GM18517 (cell line): ENCODE data around the gene MSI2.
"Not testable (repeated sequence)": the region's sequence is repeated elsewhere in the genome, so short reads cannot be mapped to it uniquely, and the experiment has no call there.

Experiments used
- ATAC-seq: cut with Tn5 transposase; IDR thresholded peaks from one replicate; pipeline ENCODE4 v1.9.1; 2021; ENCODE audit warnings: mild to moderate bottlenecking, moderate library complexity; ENCODE audit not compliant: unreplicated experiment

Gene MSI2

DNA sequence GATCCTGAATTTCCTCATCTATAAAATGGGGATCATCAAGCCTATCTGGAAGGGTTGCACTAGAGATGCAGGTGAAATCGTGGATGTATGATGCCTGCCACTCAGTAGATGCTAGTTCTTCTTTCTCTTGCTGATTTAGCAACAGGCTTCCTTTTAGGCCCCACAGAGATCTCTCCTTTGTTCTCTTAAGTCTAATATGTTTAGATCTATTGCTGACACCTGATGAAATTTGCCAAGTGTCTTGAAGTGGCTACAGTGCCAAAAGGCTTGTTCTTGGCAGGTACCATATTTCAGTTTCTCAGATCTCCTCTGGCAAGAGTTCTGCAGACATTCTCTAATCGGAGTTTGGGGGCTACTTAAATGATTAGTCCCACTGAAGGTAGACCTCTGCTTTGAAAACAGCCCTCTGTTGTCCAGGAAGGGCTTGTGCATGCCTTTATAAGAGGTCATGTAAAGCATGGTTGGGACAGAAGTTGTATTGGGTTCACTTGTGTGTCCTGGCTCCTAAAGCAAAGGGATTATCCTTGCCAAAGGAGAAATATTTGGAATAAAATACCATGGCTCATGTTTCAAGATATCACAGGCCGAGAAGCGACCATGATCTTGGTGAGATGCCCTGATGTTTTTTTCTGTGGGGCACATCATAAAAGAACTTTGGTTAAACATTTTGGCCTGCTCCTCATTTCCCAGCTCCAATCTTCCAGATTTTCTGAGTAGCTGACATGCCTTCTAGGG lies 234.0 kb downstream of the MSI2 start:
- ATAC-seq: no peak

GRCh38 chr17:57490890-57491289 lies 234.6 kb downstream of the MSI2 start:
- no peak for ATAC-seq

DNA sequence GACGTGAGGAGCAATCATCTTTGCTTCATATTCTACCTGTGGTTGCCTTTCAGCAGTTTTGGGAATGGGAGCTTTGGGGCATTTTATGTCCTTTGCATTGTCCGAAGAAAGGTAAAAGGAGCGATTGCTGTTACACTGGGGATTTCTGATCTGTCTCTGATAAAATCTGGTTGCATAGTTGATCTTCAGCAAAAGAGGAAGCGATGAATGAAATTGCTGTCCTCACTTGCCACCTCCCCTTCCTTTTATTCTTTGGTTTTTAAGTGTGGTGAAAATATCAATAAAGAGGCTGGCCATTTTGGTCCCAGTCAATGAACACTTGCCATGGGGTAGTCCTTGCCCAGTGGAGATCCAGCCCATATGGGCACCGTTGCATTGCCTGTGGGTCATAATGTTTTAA lies 236.8 kb downstream of the MSI2 start:
- no peak for ATAC-seq

DNA sequence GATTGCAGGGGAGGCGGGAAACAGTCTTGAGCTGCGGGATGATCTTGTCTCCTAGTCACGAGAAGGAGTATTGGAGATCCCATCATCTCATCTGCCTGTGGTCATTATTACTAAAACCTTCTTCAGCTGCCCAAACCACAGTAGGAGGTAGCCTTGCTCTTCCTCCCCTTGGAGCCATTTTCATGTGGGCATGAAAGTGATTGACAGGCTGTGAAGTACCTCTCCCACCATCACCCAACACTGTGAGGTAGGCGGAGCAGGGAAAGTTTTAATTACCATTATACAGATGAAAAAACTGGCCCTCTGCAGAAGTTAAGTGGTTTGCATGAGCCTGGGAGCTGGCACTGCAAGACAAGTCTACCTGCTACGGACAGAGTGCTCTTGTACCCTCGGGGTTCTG lies 237.3 kb downstream of the MSI2 start:
- ATAC-seq: no peak

DNA sequence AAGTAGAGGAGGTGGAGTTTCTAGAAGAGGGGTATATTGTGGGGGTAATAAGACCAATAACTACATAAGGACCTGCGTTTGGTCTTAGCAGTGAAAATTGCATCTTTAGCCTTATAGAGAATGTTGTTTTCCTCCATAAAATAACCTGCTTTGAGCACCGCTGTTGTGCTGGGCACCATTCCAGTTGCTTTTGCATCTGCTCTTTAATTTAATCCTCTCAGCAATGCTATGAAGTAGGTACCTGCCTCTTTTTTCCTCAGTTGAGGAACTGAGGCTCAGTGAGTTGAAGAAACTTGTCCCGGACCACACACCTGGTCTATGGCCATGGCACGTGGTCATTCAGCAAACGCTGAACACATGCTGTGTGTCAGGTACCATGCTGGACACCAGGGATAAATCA lies 238.1 kb downstream of the MSI2 start:
- ATAC-seq: no peak

DNA sequence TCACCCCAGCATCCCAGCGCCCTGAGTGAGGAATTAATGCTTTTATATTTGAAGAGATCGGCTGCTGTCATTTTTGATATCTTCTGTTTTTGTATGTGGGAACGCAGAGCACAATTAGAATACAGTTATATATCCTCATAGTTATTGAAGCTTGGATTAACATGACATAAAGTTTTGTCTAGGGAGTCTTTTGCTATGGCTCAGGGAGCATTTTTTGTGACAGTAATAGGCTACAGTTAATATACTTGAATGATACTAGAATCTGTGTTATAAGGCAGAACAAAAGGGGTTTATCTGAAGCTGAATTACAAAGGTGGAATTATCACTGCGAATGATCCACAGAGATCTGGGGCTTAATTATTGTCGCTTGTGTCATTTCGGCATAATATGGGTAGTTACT lies 239.4 kb downstream of the MSI2 start:
- ATAC-seq: no peak

GRCh38 chr17:57496382-57496781 lies 240.1 kb downstream of the MSI2 start:
- no peak for ATAC-seq

DNA sequence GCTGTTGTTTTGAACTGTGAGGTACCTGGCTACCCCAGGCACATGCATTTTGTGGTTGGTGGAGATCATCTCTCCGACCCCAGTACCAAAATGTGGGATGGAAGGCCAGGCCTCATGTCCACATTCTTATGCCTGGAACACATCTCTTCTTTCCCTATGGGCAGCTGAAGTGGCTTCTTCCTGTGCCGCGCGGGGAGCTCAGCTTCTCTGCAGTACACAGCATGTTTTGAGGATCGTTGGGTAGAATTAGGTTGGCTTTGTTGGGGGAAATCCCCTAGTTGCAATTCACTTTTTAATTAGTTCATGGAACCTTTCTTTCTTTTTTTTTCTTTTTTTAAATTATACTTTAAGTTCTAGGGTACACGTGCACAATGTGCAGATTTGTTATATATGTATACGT lies 242.1 kb downstream of the MSI2 start:
- ATAC-seq: no peak

DNA sequence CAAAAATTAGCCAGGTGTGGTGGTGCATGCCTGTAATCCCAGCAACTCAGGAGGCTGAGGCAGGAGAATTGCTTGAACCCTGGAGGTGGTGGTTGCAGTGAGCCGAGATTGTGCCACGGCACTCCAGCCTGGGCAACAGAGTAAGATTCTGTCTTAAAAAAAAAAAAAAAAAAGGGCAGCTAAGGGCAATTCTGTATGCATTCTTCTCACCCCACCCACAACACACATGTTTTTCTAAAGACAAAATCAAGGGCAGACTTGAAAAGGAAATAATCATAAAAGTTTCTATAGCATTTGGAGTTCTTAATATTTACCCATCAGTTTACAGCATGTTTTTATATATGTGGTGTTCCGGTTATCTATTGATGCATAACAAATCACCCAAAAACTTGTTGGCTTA lies 242.9 kb downstream of the MSI2 start:
- ATAC-seq: not testable (repeated sequence)

DNA sequence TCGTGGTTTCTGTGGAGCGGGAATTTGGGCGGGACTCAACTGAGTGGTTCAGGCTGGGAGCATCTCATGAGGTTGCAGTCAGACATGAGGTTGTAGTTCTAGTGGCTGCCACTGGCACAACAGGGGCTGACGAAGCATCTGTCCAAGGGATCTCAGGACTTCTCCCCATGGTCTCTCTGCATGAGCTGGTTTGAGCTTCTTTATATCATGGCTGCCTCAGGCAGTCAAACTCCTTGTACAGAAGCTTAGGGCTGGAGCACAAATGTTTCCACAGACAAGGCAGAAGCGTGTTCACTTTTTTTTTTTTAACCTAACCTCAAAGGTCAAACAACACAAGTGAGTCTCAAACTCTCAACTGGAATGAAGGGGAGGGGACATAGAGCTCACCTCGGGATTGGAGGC lies 243.3 kb downstream of the MSI2 start:
- no peak for ATAC-seq

DNA sequence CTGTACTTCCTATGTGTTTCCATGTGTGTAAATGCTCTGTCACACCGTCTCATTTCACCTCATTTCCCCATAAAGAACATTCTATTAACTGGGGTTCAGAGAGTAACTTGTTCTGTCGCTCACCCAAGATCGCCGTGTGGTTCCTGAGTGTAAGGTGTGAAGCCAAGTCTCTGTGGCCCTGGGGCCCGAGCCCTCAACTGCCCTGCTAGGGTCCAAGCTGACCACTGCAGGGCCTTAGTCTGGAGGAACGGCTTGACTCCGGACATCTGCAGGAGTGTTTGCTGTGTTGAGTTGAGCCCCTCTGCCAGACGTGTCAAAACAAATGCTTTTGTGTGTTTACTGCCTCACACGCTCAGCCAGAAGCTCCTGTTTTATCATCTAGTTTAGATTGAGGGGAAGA lies 244.7 kb downstream of the MSI2 start:
- ATAC-seq: no peak

DNA sequence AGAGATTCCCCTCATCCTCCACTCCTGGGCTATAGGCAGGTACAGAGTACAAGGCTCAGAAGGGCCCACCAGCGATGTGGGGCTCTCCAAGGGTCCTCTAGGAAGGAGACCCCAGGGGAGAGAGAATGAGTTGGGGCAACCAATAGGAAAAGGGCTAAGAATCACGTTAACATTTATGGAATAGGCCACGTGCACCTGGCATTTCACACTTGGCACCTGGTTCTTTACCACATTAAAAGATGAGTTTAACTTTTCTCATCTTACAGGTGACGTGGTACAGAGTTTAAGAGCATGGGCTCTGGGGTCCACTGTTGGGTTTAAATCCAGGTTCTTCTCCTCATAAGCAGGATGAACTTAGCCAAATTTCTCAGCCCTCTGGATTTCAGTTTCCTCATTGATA lies 245.7 kb downstream of the MSI2 start:
- no peak for ATAC-seq

GRCh38 chr17:57502811-57503241 lies 246.5 kb downstream of the MSI2 start:
- ATAC-seq: no peak

GRCh38 chr17:57504208-57504607 lies 247.9 kb downstream of the MSI2 start:
- ATAC-seq: no peak

DNA sequence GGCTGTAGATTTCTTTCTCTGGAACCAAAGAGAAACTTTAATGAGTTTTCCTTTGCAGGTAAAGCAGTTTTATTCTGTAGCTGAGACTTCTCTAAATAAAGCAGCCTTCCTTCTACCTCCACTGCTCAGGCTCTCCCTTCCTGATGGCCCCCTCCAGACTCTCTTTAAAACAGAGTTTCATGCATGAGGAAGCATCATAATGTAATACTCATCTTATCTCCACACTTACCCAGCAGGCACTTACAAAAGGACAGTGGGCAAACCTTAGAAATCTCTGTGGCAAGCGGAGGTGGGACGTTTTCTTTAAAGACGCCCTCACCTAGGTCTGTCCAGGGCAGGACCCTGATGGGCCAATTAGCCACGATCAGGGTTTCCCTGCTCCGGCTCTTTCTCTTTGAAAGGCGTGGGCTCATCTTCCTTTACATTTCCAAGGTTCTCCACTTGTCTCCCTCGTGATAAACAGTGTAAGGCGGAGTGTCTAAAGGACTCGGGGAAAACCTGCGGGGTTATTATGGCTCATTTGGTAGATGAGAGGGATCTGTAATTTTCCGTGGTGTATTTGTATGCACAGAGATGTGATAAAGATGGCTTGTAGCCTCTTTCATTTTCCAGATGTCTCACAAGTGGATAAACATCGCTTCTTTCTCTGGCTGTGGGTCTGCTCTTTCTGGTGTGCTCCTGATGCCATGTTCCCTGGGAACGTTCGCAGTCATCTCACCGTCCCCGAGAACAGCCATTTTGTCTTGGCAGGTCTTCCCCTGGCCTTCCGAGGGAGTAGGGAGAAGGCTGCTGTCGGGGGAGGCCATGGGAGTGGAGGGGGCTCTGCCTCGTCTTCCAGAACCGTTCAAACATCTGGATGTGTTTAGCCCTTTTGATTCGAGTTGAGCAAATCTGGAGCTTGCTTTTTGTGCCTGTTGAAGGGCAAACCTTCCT lies 249.8 kb downstream of the MSI2 start:
- no peak for ATAC-seq

DNA sequence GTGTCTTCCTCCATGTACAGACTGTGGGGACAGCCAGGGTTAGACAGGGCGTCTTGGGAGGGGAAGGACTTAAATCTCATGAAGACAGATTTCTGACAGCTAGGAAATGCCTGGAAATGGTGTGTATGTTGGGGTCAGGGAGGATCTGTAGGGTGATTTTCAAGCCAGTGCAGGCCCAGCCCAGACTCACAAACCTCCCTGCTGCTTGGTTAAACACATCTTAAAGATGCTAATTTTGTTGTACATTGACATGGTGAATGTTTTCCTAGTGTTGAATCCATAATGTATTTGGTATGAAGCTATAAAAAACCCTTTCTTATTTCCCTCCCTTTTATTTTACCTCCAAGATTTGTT lies 250.4 kb downstream of the MSI2 start:
- ATAC-seq: no peak

GRCh38 chr17:57507828-57508227 lies 251.5 kb downstream of the MSI2 start:
- ATAC-seq: no peak

DNA sequence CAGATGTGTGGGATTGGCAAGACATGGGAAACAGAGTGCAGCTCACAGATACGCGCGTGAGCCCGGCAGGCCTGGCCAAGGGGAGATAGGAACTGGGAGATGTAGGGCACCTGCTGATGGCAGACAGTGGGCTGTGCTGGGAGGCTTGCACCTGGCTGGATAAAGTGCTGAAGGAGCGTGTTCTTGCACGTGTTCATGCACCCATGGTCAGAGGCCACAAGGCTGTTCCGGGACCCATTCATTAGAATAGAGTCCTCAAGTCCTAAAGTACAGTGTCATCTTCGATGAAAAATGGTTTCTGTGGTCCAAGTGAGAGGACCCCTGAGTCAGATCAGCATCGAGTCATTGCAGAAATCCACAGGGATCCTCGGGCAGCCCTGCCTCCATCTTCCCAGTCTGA lies 252.3 kb downstream of the MSI2 start:
- ATAC-seq: no peak

DNA sequence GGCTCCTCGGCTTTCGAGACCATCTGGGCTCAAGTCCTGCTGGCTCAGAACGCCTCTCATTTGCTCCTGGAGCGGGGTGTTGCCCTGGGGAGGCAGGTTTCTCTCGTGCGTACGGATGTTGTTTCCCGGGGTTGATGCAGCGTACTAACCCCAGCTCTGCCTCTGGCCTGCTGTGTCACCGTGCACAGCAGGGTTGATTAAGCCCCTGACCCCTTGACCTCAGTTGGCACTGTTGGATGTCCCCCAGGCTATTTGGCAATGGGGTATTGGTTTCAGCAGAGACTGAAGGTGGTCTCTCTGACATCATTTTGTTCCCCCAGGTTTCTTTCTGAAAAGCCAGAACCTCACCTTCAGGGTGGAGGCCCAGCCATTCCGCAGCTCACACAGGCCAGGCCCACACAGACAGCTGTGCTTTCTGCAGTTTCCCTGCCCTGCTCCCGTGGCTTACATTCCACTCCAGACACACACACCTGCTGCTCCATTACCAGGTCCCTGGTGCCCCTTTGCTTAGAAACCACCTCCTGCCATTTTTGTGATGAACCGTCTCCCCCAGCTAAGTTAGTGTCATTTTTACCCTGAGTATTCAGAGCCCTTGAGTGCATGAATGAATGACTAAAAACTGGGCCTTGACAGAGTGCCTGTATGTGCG lies 255.3 kb downstream of the MSI2 start:
- no peak for ATAC-seq

DNA sequence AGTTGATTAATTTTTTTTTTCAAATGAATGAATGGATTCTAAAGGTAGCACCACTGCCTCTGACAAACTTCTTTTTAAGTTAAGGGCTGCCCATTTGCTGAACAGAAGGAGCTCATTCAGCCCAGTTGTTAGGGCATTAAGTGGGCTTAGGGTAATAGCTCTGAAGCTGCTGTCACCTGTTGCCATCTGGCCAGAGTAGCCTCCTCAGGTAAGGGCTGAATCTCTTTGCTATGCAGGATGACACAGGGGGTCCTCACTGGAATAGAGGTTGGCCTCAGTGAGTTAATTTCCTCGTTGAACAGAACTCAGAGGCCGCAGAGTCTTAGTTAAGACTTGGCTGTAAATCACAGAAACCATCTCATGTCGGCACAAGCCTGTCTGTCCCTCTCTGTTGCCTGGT lies 255.9 kb downstream of the MSI2 start:
- no peak for ATAC-seq

GRCh38 chr17:57512691-57513090 lies 256.4 kb downstream of the MSI2 start:
- no peak for ATAC-seq

DNA sequence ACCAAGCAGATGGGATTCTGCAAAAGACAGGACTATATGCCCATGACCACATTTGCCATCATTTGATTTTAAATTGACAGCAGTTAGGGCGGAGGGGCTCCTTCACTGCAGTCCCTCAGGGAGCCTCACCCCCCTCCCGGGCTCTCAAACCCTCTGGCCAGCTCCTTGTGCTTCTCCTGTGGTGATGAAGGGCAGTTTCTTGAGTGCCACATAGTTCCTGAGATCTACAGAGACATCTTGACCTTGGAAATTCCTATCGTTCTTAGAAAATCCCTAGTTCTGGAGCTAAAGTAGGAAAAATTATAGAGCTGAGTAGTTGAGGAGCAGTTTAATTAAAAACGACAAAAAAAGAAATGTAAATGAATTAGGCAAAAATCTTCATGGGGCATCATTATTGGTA lies 257.2 kb downstream of the MSI2 start:
- ATAC-seq: no peak
